NCI-H524 (cell line): Measurements from ENCODE around the gene DNAJC6.

Experiments
- DNase-seq, 2 experiments: peaks; one replicate each; lab custom pipeline; 2025; lab: John Stamatoyannopoulos, UW

The DNAJC6 gene

DNA sequence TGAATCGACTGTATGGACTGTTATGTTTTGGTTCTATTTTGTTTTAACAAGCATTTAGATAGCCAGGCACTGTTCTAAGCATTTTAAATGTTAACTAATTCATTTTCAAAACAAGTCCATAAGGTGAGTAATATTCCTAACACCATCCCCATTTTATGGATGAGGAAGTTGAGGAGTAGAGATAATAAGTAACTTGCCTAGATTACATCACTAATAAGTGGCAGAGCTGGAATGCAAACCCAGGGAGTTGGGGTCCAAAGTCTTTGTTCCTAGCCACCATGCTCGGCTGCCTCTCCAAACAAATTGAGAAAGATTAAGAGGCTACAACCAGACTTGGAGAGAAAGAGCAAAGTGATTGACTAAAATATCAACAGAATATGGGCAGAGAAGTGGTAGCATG, 98.5 kb downstream of the DNAJC6 start:
- DNase-seq = no peak

DNA sequence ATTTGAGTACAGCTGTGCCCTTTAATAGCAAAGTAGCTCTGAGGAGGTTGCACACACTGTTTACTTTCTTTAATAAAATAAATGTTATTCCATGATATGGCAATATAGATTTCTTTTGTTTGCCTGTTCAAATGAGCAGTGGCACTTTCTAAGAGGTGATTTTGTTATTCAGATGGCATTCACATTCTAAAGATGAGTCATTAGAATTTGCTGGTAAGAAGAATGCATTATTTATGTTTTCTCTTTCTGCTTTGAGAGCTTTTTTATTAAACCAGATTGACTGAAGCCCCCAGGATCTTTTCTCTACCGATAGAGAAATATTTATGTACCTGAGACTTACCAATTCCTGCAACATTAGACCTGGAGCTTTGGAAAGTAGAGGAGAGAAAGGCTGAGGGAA, 100.0 kb downstream of the DNAJC6 start:
- no peak for DNase-seq

DNA sequence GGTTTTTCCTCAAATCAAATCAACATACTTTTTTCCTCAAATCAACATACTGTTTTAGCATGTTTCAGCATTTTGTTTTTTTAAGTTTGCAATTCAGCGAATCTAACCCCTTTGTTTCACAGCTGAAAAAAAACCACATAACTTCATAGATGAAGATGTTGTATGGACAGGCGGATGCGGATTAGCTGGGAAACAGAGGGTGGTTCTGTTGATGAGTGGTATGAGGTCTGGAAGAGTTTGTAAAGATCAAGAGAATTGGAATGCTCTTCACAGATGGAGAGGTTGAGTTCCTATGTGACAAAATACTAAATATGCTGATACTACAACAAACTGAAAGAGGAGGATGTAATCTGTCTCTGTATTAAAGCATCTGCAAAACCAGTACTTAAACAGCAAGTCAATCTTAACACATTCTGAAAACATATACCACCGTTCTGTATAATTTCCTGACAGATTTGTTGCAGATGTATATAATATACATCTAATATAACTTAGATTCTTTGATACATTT, 100.5 kb downstream of the DNAJC6 start:
- no peak for DNase-seq

DNA sequence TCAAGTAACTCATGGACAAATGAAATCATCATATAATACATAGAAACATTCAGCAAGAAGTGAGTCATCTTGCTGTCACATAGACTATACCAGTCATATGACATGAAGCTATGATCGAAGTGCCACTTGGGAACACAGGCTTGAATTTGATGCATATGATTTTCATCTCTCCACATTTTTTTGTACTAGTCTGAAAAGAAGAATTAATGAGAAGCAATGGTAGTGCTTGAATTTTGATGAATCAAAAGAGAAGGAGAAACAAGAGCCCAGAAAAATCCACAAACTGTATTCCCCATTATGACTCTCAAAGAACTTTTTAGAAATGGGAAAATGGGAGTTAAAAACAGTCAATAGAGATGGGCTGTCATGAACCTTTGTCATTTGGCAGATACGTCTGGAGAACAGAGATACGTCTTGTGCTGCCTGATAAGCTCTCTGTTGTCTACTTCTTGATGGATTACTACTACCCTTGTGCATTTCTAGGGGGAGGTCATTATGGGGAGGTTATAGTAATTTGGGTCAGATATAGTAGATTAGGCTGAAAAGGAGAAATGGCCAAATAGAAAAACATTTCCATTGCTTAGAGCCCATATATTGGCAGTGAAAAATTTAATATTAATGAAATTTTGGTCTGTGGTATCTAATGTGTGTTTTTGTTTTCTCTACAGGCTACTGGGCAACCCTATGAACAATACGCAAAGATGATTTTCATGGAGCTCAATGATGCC, 103.1 kb downstream of the DNAJC6 start:
- DNase-seq = no peak

DNA sequence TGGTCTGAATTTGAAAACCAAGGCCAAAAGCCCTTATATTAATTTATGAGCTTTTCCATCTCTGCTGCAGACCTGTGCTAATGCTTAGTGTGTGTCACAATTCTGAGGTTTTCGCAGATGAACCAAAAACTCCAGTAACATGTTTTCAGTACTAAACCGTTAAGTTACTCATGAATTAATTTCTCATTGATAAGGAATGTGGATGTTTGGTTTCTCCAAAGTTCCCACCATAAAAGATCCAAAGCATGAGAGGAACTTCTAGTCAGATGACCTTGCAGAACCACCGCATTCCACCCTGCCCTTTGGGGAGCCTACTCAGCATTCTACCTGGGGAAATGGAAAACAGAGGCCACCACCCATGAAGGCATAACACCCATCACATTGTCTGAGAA, 103.6 kb downstream of the DNAJC6 start:
- no peak for DNase-seq

GRCh38 chr1:65414538-65414937, 105.2 kb downstream of the DNAJC6 start:
- no peak for DNase-seq

GRCh38 chr1:65416767-65417166, 107.4 kb downstream of the DNAJC6 start:
- DNase-seq = no peak

GRCh38 chr1:65417729-65418128, 108.4 kb downstream of the DNAJC6 start:
- no peak for DNase-seq

GRCh38 chr1:65418522-65419185, 109.3 kb downstream of the DNAJC6 start:
- DNase-seq = no peak

DNA sequence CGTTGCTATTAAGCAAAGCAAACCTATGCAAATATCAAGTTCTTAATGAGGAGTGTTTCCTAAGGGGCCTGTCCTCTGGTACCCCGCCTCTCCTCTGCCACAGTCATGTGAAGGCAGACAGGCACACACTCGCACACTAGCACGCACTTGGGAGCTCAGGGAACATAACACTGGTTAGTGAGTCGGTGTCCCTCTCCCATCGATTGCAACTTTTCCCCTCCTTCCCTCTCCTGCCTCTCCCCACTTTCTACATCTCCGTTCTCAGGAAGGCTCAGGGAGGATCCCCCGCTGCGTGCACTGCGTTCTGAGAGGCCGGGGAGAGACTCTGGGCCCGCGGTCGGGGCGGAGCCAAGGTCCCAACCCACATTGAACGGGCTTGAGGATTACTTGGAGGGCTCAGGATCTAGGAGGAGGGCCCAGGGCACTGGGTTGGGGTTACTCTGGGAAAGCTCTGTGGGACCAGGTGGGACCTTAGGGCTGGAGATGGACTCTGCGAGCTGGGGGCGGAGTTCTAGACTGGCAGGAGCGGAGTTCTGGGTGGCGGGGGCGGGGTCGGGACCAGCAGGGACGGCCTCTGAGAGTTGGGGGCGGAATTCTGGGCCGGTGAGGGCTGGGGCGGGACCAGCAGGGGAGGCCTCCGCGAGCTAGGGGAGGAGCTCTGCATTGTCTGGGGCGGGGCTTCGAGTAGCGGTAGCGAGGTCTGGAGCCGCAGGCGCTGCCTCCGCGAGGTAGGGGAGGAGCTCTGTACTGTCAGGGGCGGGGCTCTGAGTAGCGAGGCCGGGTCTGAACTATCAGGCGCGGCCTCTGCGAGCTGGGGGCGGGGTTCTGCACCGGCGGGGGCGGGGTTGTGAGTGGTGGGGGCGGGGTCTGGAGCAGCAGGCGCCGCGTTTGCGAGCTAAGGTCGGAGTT, 110.6 kb downstream of the DNAJC6 start:
- peak; percentile 86 to 96 for DNase-seq

DNA sequence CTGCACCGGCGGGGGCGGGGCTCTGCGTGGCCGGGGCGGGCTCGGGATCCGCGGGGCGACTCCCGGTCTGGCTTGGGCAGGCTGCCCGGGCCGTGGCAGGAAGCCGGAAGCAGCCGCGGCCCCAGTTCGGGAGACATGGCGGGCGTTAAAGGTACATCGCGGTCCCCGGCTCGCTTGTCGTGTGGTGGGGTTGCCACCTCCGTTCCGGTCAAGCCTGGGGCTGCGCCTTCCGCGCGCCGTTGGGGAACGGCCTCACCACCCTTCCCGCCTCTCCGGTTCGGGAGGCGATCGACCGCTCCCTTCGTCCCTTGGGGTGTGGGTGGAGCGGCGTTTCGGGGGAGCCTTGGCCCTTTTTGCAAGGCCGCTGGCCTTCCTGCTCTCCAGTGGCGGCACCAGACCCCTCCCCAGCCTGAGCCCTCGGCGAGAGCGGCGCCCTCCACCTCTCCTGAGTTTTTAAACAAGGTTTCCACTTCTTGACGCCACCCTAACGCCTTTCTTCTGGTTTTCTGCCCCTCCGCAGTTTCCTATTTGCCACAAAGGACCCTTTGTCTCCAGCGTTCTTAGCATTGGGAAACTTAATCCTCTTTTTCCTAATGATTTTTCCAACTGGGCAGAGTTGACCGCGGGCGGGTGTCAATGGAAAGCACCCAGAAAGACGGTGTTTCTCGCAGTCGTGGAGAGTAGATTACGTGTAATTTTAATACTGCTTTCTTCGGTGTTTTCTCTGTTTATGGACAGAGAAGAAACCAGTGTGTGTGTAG, 111.4 kb downstream of the DNAJC6 start, which contains the start of the genes LEPR and LEPROT:
Gene LEPR (plus strand): TSS at position 79 of the 761 bp plus-strand sequence. CDS start 144,898 bp downstream, outside the sequence.
Gene LEPROT (plus strand): TSS at position 79 of the 761 bp plus-strand sequence. CDS start 57 bp downstream, at position 136.
- peak in 1 of 2 experiments; percentile 57 for DNase-seq

- no peak for DNase-seq
Observed at GRCh38 chr1:65421351-65422025, 112.1 kb downstream of the DNAJC6 start.

DNA sequence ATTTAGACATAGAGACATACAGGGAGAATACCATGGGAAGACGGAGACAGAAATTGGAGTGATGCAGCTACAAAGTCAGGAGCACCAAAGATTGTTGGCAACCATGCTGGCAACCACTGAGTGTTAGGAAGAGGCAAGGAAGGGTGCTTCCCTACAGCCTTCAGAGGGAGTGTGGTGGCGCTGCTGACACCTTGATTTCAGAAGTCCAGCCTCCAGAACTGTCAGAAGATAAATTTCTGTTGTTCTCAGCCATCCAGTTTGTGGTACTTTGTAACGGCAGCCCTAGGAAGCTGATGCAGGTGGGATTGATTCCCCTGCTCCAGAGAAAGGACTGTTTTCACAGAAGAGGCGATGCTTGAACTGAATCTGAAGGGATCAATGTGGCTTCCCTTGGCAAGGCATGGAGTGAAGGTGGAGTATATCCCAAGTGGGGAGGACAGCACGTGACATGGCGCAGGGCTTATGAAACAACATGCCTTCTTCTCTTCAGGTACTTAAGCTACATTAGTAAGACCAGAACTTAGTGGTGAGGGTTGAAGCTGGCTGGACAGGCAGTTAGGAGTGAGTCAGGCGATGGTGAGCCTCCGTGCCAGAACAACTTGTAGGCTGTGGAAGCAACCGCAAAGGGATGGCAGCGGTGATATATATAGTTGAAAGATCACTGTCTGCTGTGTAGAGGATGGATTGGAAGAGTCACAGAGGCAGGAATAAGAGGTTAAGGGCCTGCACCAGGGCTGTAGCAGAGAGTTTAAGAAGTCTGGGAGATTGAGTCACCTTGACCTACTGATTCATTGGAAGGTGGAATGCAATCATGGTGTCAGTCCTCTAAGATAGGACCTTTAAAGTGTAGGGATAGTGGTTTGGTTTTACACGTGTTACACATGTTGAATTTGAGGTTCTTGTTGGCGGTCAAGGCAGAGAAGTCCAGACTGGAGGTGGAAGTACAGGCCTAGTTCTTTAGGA, 113.2 kb downstream of the DNAJC6 start:
- DNase-seq = peak in 1 of 2 experiments; percentile 16

DNA sequence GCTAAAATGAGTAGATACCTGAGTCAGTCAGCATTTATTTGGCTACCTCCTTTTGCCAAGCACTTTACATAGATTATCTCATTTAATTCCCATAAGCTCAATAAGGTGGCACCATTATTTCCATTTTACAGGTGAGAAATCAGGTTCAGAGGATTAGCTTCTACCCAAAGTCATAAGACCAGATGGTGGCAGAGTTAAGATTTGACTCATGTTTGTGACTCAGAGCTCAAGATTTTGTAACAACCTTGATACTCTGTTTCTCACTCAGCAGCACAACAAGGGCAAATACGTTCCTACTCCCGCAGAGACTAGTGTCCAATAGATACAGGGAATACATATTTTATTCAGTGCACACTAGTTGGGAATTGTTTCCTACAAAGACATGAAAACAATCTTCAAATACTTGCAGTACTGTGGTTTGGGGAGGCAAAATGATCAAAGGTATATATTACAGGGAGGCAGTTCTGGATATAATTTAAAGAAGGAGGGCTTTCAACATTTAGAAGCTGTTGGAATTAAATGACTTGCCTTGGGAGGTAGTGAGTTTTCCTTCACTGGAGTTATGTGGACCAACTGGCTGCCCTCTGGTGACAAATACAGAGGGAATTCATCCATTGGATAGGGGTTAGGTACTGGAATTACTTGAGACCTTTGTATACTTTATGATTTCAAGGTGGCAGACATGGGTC, 114.7 kb downstream of the DNAJC6 start:
- peak in 1 of 2 experiments; percentile 7 for DNase-seq

DNA sequence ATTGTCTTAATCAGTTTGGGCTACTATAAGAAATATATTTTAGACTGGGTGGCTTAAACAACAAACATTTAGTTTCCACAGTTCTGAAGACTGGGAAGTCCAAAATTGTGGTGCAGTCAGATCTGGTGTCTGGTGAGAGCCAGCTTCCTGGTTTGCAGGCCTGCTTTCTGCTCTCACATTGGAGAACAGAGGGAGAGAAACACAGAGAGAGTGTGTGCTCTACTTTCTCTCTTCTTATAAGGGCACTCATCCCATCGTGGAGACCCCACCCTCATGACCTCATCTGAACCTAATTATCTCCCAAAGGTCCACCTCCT, 115.2 kb downstream of the DNAJC6 start:
- DNase-seq = no peak

DNA sequence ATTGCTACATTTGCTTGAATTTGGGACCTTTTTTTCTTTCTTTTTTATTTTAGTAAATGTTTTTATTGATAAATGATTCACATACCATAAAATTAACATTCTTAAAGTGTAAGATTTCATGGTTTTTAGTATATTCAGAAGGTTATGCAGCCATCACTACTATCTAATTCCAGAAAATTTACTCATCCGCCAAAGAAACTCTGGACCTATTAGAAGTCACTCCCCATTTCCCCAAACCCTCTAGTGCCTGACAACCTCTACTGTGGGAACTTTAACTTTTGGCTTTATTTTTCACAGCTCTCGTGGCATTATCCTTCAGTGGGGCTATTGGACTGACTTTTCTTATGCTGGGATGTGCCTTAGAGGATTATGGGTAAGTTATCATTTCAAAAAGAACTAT, 115.7 kb downstream of the DNAJC6 start:
- DNase-seq = no peak

- DNase-seq = no peak
Observed at GRCh38 chr1:65425697-65426096, 116.4 kb downstream of the DNAJC6 start.

GRCh38 chr1:65429078-65429477, 119.7 kb downstream of the DNAJC6 start:
- no peak for DNase-seq

- DNase-seq = no peak
Observed at GRCh38 chr1:65429806-65430205, 120.5 kb downstream of the DNAJC6 start.
